Gastrocnemius medialis (tissue), 4 donors: ENCODE results near the gene TAOK1. TPM values are rescaled to one million over a fixed set of nuclear protein-coding genes. Genes with fewer than 3 reads are reported as not detected.
A peak's percentile ranks its signal among the peaks of the same experiment; 100 is the strongest.

Experiments used
- ATAC-seq, 2 donors: fragments of 150-250 bp; one replicate each; pipeline ENCODE4 v1.9.1; 2016
- DNase-seq, 2 donors: peaks; one replicate each; pipeline ENCODE4 v3.0.0-alpha.2; 2019
- H3K27ac ChIP-seq, 4 donors: fragments of 200-600 bp; sonication (generic); 1 replicate in 1 of 4; 2 replicates in 3 of 4; pipeline ENCODE4 v1.5.1; 2016 to 2018; ENCODE audit warnings: mild to moderate bottlenecking in 2 of 4, moderate library complexity in 1 of 4
- H3K27me3 ChIP-seq, 3 donors: fragments of 200-600 bp; sonication (generic) in 2 of 3; 1 replicate in 1 of 3; 2 replicates in 2 of 3; pipeline versions ENCODE4 v1.5.1 to v1.6.0; 2016 to 2019; ENCODE audit warnings: mild to moderate bottlenecking in 1 of 3, moderate library complexity in 1 of 3
- H3K36me3 ChIP-seq, 2 donors: fragments of 200-600 bp; sonication (generic) in 1 of 2; one replicate each; pipeline ENCODE4 v1.5.1; 2017 to 2018
- H3K4me1 ChIP-seq, 2 donors: fragments of 200-600 bp; sonication (generic) in 1 of 2; one replicate each; pipeline ENCODE4 v1.5.1; 2016 to 2017; ENCODE audit warnings: mild to moderate bottlenecking in 2 of 2
- H3K4me3 ChIP-seq, 4 donors: fragments of 200-600 bp; sonication (generic) in 3 of 4; 1 replicate in 1 of 4; 2 replicates in 3 of 4; pipeline ENCODE4 v1.5.1; 2016 to 2019; ENCODE audit warnings: mild to moderate bottlenecking in 2 of 4
- H3K9me3 ChIP-seq, 3 donors: fragments of 200-600 bp; sonication (generic) in 2 of 3; 1 replicate in 1 of 3; 2 replicates in 2 of 3; pipeline ENCODE4 v1.5.1; 2016 to 2019
- POLR2A ChIP-seq, 2 donors: fragments of 450-650 bp; IDR thresholded peaks; one replicate each; pipeline ENCODE4 v1.6.1; 2017; ENCODE audit warnings: antibody characterized with exemption in 2 of 2, mild to moderate bottlenecking in 2 of 2, moderate library complexity in 2 of 2
- in situ Hi-C, 4 donors: fragments of 200-750 bp; cut with MboI; loops; one replicate each; pipeline versions ENCODE4 v1.15.0 to v1.8.0; 2017; ENCODE audit warnings: low sequenced_read_pairs in 4 of 4
- intact Hi-C: fragments of 100-400 bp; cut with DNase I; formaldehyde crosslinking; loops from one replicate; pipeline ENCODE4 v1.15.1; 2023; ENCODE audit warnings: low total_unique reads
- total RNA-seq, 4 donors: library from RNA; depleted of rRNA; stranded (reverse); fragments of >200 nt; gene quantifications; one replicate each; pipeline versions ENCODE4 v1.1.0 to v1.2.3, GENCODE V29; 2016
- TF ChIP-seq, protein P1 (sequence below), 5 experiments: fragments of 450-650 bp in 3 of 5; fragments of 200-600 bp in 2 of 5; sonication (generic) in 2 of 5; IDR thresholded peaks in 4 of 5; conservative IDR thresholded peaks in 1 of 5; 1 replicate in 4 of 5; 2 replicates in 1 of 5; pipeline ENCODE4 v1.5.1; 2016 to 2019; ENCODE audit warnings: antibody characterized with exemption in 5 of 5, mild to moderate bottlenecking in 3 of 5, moderate library complexity in 3 of 5

Gene TAOK1
- total RNA-seq, 4 donors from 2014 or later, result 30.1 to 48.4 (median 35.7) TPM

DNA sequence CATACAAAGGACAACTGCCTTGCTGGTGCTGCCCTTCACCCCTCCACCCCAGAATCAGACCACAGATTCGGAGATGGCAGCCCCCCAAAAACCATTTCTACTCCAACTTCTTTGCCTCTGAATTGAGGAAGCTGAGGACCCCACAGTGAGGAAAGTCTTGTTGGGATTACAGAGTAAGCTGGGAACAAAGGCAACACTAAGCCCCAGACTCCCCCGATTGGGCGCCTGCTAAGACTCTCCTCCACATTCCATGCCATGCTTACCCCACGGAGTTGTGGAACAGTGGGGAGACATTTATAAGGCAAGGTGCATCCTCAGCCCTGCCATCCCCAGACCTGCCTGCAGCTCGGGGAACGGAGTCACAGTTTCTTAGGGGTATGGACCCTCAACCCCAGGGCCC, 197.4 kb downstream of the TAOK1 start:
- DNase-seq (no peak), ATAC-seq (no peak)
- Histone ChIP-seq H3K4me1 (peaks cover 77 to 80% of the 10 kb centered on the region in 2 donors), H3K9me3 (no peaks in the 10 kb centered on the region), H3K27ac (peak overlapping the region; percentile 72 to 90 (median 86)), H3K4me3 (peak overlapping the region; percentile 67 to 83 (median 79)), H3K36me3 (peaks cover 0 to 5% of the 10 kb centered on the region in 2 donors), H3K27me3 (no peaks in the 10 kb centered on the region)
- in situ Hi-C loops (loop anchor here in 1 of 4 donors (25.0 kb wide), 1 partner anchor 350 kb away; the partner anchor contains the start of genes EFCAB5 and SSH2), intact Hi-C loops (loop anchor here (10.0 kb wide), 1 partner anchor 437 kb away; no protein-coding TSS in a partner anchor)
- no peak for TF ChIP-seq POLR2A (IDR thresholded peaks at IDR 0.05)
- TF ChIP-seq, protein P1, sequence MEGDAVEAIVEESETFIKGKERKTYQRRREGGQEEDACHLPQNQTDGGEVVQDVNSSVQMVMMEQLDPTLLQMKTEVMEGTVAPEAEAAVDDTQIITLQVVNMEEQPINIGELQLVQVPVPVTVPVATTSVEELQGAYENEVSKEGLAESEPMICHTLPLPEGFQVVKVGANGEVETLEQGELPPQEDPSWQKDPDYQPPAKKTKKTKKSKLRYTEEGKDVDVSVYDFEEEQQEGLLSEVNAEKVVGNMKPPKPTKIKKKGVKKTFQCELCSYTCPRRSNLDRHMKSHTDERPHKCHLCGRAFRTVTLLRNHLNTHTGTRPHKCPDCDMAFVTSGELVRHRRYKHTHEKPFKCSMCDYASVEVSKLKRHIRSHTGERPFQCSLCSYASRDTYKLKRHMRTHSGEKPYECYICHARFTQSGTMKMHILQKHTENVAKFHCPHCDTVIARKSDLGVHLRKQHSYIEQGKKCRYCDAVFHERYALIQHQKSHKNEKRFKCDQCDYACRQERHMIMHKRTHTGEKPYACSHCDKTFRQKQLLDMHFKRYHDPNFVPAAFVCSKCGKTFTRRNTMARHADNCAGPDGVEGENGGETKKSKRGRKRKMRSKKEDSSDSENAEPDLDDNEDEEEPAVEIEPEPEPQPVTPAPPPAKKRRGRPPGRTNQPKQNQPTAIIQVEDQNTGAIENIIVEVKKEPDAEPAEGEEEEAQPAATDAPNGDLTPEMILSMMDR (IDR thresholded peaks at IDR 0.05 in 4 of 5, conservative IDR thresholded peaks at IDR 0.05 in 1 of 5), result no peak

DNA sequence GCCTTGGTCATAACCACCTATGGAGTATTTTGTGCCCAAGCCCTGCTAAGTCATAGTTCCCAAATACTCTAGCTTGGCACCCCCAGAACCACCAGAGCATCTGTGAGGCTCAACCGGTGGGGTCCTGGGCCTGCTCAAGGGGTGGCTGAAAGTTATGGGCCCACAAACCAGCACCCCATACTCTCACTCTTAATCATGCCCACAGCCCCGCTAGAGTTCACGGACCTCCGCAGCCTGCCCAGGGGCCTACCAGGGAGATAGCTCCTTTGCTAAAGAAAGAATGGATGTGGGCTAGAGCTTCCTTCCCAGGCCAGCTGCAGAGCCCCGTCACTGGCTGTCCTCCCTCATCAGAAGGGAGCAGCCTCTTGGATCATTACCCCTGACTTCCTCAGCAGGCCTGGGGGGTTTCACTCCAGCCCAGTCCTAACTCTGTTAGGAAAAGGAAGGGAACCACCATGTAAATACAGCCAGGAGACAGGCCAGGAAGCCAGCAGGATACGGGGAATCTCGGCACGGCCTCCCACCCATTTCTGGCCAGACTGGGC, 197.9 kb downstream of the TAOK1 start:
- intact Hi-C loops, result loop anchor here (10.0 kb wide), 1 partner anchor 437 kb away; no protein-coding TSS in a partner anchor
- TF ChIP-seq POLR2A (IDR thresholded peaks at IDR 0.05), result no peak
- TF ChIP-seq, protein P1 (IDR thresholded peaks at IDR 0.05 in 4 of 5, conservative IDR thresholded peaks at IDR 0.05 in 1 of 5), result no peak

DNA sequence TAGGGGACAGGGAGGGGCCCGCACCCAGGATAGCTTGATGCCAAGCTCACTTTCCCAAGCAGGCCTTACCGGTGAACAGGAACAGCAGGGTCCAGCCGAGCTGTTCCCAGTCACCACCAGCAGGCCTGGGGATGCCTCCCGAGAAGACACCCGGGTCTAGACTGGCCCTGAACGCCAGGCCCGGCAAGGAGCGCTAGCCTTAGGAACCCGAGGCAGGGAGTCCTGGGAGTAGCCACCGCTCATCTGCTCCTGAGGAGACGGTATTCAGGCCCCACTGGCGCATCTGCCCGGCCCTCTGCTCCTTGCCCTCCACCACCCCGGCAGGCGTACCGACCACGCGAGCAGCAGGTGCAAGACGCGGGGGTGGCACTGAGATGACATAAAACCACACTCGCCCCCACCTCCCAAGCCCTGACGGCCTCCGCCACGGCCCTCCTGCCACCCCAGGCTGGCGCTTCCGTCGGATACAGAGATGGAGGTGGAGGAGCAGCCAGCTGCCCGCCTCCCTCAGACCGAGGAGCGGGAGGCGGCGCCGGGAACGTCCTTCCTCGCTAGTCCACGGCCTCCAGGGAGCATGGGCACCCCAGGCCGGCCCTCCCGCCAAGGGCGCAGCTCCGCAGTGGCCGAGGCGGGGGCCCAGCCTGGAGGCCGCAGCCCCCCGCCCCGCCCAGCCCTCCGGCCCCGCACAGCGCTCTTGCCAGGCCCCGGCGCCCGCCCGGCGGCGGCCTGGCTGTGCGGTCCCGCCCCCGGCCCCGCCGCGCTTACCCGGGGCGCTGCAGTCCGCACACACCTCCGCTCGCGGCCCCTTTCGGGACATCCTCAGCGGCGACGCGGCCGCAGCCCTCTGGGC, 198.6 kb downstream of the TAOK1 start:
- intact Hi-C loops, result loop anchor here (10.0 kb wide), 1 partner anchor 436 kb away; no protein-coding TSS in a partner anchor
- no peaks in the 10 kb centered on the region for H3K36me3 ChIP-seq
- H3K27me3 ChIP-seq, result no peaks in the 10 kb centered on the region
- no peaks in the 10 kb centered on the region for H3K9me3 ChIP-seq
- in situ Hi-C loops, result loop anchor here in 1 of 4 donors (25.0 kb wide), 1 partner anchor 349 kb away; the partner anchor contains the start of genes EFCAB5 and SSH2
- peak; percentile 22 to 32 for TF ChIP-seq POLR2A (IDR thresholded peaks at IDR 0.05)
- TF ChIP-seq, protein P1 (IDR thresholded peaks at IDR 0.05 in 4 of 5, conservative IDR thresholded peaks at IDR 0.05 in 1 of 5), result peak in 1 of 5 experiments; percentile 15
- H3K4me1 ChIP-seq, result peaks cover 72 to 74% of the 10 kb centered on the region in 2 donors
- no peak for DNase-seq
- peak overlapping the region; percentile 72 to 90 (median 86) for H3K27ac ChIP-seq
- ATAC-seq, result peak; percentile 7 to 18
- peak overlapping the region; percentile 67 to 83 (median 79) for H3K4me3 ChIP-seq

More for the DNA sequence above, 197.9 kb downstream of the TAOK1 start:
- Histone ChIP-seq H3K4me1 (peaks cover 76 to 78% of the 10 kb centered on the region in 2 donors), H3K27ac (peak overlapping the region; percentile 72 to 90 (median 86)), H3K9me3 (no peaks in the 10 kb centered on the region), H3K27me3 (no peaks in the 10 kb centered on the region), H3K36me3 (peaks cover 0 to under 1% of the 10 kb centered on the region in 2 donors), H3K4me3 (peak overlapping the region; percentile 67 to 83 (median 79))
- DNase-seq, result no peak
- no peak for ATAC-seq
- in situ Hi-C loops, result loop anchor here in 1 of 4 donors (25.0 kb wide), 1 partner anchor 349 kb away; the partner anchor contains the start of genes EFCAB5 and SSH2

DNA sequence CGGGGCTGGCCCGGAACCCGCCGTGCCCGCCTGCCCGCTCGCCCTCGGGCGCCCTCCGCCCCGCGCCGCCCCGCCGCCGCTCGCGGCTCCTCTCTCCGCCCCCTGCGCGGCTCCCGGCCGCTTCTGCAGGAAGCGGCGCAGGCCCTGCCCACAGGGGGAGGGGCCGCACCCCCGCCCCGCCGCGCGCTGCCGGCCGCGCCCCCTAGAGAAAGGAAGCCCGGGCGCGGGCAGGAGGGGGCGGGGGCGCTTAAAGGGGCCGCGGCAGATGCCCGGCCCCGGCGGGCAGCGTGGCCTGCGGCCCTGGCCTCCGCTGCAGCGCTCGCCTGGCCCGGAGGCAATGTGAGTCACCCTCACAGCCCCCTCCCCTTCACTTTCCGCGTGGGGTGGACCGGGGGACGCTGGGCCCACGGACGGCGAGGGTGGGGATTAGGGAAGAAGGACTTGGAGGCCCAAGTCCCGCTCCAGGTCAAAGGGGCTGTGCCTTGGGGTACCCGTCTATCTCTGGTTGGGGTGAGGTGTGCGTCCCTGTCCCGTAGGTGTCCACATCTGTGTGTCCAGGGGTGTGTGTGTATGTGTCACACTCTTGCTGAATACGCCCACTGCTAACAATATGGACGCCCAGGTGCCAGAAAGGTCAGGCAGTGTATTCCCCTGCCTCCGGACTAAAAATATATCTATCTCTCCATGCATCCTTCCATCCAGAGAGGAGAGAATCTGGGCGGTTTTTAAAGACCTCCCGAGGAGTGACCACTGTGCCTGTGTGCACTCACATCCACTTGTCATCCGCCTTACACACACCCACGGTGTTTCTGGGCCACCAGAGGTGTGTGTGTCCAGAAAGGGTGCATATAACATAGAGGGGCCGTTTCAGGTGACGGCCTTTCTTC, 199.6 kb downstream of the TAOK1 start, which contains the start of gene GIT1:
Gene GIT1 (minus strand): TSS at position 125 of the 887 bp plus-strand sequence. CDS start 270 bp downstream, outside the sequence.
- DNase-seq (peak; percentile 75 to 85), ATAC-seq (peak; percentile 61 to 62)
- in situ Hi-C loops, result loop anchor here in 1 of 4 donors (25.0 kb wide), 1 partner anchor 348 kb away; the partner anchor contains the start of genes EFCAB5 and SSH2

More for the DNA sequence above, 199.6 kb downstream of the TAOK1 start, which contains the start of gene GIT1:
- H3K27ac ChIP-seq, result peak within 1 kb of the TSS; percentile 85 to 98 (median 93)
- intact Hi-C loops, result loop anchor here (2.0 to 10.0 kb wide), 2 partner anchors 23 to 435 kb away; no protein-coding TSS in a partner anchor
- peak within 1 kb of the TSS; percentile 67 to 89 (median 79) for H3K4me3 ChIP-seq
- peaks cover 65 to 71% of the 10 kb centered on the region in 2 donors for H3K4me1 ChIP-seq
- no peaks in the 10 kb centered on the region for H3K36me3 ChIP-seq
- no peaks in the 10 kb centered on the region for H3K27me3 ChIP-seq
- H3K9me3 ChIP-seq, result no peaks in the 10 kb centered on the region
- TF ChIP-seq, protein P1 (IDR thresholded peaks at IDR 0.05 in 4 of 5, conservative IDR thresholded peaks at IDR 0.05 in 1 of 5), result no peak
- TF ChIP-seq POLR2A (IDR thresholded peaks at IDR 0.05), result peak; percentile 90 to 91
